Kidney glomerular epithelial cell (primary cell): Measurements from ENCODE around the gene GTF2IRD2.
"Not testable (repeated sequence)": the region's sequence is repeated elsewhere in the genome, so short reads cannot be mapped to it uniquely, and the experiment has no call there.

Experiments used
- DNase-seq: peaks from one replicate; lab custom pipeline; 2025; lab: John Stamatoyannopoulos, UW

The GTF2IRD2 gene

GRCh38 chr7:74788369-74789150 is 62.8 kb downstream of the GTF2IRD2 start:
- DNase-seq, result peak; percentile 76

- not testable (repeated sequence) for DNase-seq
These were observed 67.8 kb downstream of the GTF2IRD2 start for GRCh38 chr7:74783595-74783994.

GRCh38 chr7:74781746-74782145 is 69.7 kb downstream of the GTF2IRD2 start:
- not testable (repeated sequence) for DNase-seq

GRCh38 chr7:74779053-74779452 is 72.4 kb downstream of the GTF2IRD2 start:
- DNase-seq, result not testable (repeated sequence)

GRCh38 chr7:74775111-74775510 is 76.3 kb downstream of the GTF2IRD2 start:
- DNase-seq, result not testable (repeated sequence)

- DNase-seq, result not testable (repeated sequence)
These were observed 77.3 kb downstream of the GTF2IRD2 start, which contains the start of gene NCF1 for GRCh38 chr7:74773760-74774750. Gene NCF1 (plus strand): TSS chr7:74774011. CDS start chr7:74774032, 21 bp downstream.

GRCh38 chr7:74772093-74772492 is 79.3 kb downstream of the GTF2IRD2 start:
- DNase-seq, result not testable (repeated sequence)

GRCh38 chr7:74770062-74770461 is 81.3 kb downstream of the GTF2IRD2 start:
- not testable (repeated sequence) for DNase-seq

- DNase-seq, result not testable (repeated sequence)
These were observed 84.4 kb downstream of the GTF2IRD2 start for GRCh38 chr7:74766991-74767390.

- DNase-seq, result not testable (repeated sequence)
These were observed 84.9 kb downstream of the GTF2IRD2 start for GRCh38 chr7:74766509-74766908.

- not testable (repeated sequence) for DNase-seq
These were observed 86.0 kb downstream of the GTF2IRD2 start for GRCh38 chr7:74765205-74765918.

- not testable (repeated sequence) for DNase-seq
These were observed 92.4 kb downstream of the GTF2IRD2 start for GRCh38 chr7:74758982-74759381.

GRCh38 chr7:74758268-74758667 is 93.1 kb downstream of the GTF2IRD2 start:
- not testable (repeated sequence) for DNase-seq

GRCh38 chr7:74756673-74757072 is 94.7 kb downstream of the GTF2IRD2 start:
- DNase-seq, result not testable (repeated sequence)

- not testable (repeated sequence) for DNase-seq
These were observed 97.4 kb downstream of the GTF2IRD2 start for GRCh38 chr7:74753921-74754482.
